Measurements from ENCODE around the gene CACNA1C.

CACNA1C gene

DNA sequence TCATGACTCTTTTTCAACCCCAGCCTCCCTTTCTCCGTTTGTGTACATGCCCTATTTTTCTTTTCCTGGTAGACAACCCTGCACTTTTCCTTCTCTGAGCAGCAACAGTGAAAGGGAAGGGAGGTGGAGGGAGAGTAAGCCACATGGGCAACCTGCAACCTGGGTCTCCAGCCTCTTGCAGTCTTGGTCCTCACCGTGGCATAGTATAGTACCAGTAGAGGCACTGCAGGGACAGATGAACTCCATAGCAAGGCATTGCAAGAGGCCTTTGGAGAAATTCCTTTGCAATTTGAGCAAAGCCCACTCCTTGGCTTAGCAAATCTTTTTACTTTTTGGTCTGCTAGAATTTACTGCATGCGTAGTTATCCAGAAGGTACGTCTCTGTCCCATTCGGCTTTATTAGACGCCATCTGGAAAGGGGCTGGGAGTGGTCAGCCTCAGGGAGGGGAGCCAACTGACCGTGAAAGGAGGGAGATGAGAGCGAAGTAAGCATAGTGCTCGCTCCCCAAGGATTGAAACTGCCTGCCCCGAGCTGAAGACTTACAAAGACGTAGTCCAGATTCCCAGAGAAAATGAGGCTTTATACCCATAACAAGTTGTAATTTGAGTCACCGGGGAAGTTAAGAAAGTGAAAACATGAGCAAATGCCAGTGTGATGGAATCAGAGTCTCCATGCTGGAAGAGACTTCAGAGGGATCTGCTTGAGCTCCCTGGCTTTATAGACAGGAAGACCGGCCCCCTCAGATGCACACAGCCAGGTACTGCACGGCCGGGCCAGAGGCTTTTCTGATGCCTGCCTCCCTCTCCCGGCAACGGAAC, 332.0 kb downstream of the CACNA1C start:
- H3K27ac ChIP-seq, result no peak overlapping the region
- TF ChIP-seq, protein P1, sequence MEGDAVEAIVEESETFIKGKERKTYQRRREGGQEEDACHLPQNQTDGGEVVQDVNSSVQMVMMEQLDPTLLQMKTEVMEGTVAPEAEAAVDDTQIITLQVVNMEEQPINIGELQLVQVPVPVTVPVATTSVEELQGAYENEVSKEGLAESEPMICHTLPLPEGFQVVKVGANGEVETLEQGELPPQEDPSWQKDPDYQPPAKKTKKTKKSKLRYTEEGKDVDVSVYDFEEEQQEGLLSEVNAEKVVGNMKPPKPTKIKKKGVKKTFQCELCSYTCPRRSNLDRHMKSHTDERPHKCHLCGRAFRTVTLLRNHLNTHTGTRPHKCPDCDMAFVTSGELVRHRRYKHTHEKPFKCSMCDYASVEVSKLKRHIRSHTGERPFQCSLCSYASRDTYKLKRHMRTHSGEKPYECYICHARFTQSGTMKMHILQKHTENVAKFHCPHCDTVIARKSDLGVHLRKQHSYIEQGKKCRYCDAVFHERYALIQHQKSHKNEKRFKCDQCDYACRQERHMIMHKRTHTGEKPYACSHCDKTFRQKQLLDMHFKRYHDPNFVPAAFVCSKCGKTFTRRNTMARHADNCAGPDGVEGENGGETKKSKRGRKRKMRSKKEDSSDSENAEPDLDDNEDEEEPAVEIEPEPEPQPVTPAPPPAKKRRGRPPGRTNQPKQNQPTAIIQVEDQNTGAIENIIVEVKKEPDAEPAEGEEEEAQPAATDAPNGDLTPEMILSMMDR (conservative IDR thresholded peaks at IDR 0.05), result no peak

DNA sequence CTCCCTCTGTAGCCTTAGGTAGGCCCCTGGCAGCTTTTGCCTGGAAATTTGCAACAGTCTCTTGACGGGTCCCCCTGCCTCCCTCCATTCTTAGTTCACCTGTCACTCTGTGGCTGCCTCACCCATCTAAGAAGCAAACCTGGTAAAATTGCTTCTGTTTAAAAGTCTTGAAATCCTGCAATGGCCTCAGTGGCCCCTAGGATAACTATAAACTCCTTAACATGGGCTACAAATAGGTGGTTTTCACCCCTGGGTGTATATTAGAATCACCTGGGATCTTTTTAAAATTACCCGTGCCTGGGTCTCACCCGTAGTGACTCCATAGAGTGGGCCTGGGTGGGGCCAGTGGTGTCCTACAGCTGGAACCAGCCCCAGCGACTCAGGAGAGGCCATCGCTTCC, 332.7 kb downstream of the CACNA1C start:
- TF ChIP-seq, protein P1 (conservative IDR thresholded peaks at IDR 0.05), result no peak
- H3K27ac ChIP-seq, result no peak overlapping the region

DNA sequence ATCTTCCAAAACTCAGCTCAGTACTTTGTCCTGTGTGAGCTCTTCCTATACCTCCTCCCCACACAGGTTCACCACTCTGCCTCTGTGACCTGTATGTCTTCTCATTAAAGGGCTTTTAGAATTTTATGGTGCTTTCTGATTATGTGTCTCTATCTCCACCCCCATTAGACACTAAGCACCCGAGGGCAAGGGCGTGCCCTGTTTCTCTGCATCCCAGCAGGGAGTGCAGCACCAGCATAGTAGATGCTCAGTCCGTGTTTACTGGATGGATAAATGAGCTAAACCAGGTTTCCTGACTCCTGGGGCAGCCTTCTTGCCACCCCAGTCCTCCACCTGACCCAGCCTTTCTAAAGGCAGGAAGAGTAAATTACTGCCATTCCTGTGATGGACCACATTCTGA, 333.8 kb downstream of the CACNA1C start:
- H3K27ac ChIP-seq, result no peak overlapping the region
- TF ChIP-seq, protein P1 (conservative IDR thresholded peaks at IDR 0.05), result no peak

DNA sequence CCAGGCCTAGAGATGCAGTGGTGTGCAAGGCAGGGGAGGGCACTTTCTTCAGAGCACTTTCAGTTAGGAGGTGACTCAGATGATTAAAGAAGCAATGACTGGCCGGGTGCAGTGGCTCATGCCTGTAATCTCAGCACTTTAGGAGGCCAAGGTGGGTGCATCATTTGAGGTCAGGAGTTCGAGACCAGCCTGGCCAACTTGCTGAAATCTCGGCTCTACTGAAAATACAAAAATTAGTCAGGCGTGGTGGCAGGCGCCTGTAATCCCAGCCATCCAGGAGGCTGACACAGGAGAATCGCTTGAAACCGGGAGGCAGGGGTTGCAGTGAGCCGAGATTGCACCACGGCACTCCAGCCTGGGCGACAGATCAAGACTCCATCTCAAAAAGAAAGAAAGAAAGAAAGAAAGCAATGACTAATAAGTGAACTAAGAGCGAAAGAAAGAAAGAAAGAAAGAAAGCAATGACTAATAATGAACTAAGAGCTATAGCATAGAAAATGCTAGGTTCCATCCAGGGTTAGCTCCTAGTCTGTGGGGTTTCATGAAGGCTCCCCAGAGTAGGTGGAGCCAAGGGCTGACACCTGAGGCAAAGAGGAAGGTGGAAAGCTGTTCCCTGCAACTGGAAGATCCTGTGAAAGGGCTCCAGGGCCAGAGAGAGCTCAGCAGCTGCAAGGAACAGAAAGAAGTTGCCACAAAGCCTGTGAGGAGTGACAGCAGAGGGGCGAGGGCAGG, 334.5 kb downstream of the CACNA1C start:
- TF ChIP-seq, protein P1 (conservative IDR thresholded peaks at IDR 0.05), result no peak
- no peak overlapping the region for H3K27ac ChIP-seq

DNA sequence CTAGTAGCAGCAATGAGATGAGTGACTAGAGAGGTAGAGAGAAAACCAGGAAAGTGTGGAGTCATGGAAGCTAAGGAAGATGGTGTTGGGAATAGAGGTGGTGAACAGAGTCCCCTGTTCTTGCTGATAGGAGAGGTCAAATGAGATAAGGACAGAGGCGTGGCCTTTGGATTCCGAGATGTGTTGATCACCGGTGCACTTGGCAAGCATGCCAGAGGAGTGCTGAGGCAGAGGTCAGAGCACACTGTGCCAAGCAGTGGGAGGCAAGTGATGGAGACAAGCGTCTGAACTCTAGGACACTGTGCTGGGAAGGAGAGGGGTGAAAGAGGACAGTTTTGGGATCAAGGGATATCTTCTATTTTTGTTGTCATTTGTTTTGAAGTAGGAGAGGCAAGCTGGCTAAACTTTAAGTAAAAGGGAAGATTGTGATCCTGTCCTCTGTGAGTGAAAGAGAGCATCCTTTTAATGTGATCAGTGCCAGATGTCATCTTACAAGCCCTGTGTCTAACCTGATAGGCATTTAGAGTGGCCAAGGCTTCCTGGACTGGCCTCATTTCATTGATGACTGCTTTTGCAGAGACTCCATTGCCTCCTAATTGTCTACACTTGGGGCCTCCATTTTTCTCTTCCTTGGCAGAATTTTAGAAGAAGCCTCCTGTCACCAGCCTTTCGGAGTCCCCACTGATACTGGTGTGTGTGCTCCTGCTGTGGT, 336.4 kb downstream of the CACNA1C start:
- H3K27ac ChIP-seq, result no peak overlapping the region
- TF ChIP-seq, protein P1 (conservative IDR thresholded peaks at IDR 0.05), result no peak

DNA sequence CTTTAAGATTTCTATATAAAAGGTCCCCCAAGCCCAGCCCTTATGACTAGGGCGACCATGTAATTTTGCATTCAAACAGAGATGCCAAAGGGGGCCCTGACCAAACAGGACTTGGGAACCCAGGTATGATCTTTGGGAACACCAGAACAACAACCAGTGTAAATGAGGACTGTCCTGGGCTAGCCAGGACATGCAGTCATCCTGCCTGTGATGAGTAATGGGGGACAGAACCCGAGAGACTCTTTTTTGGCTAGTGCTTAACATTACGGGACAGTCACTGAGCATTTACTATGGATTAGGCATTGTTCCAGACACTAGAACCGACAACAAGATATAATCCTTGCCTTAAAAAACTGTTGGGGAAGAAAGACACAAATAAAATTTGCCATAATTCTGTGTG, 337.3 kb downstream of the CACNA1C start:
- no peak overlapping the region for H3K27ac ChIP-seq
- TF ChIP-seq, protein P1 (conservative IDR thresholded peaks at IDR 0.05), result no peak

DNA sequence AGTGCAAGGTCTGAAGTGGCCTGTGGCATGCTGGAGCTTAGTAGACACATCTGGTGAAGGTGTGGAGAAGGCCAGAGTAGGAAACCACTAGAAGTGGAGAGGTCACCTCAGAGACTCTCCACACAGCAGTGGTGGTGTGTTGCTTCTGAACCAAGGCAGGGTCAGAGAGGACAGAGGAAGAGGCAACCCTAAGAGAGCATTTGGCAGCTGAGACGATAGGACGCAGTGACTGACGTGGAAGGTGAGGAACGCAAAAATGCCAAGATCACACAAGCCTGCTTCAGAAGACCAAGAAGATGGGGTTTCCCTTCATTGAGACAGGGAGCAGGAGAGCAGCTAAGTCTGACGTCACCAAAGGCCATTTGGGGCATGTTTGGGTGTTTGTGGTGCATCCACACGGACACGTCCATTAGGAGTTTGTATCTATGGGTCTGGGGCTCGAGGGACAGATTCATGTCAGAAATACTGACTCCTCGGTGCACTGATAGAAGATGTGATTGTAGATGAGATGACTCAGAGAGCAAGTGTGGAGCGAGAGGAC, 338.1 kb downstream of the CACNA1C start:
- TF ChIP-seq, protein P1 (conservative IDR thresholded peaks at IDR 0.05), result no peak
- no peak overlapping the region for H3K27ac ChIP-seq
